Measurements from ENCODE around the gene SRXN1.

The SRXN1 gene

GRCh38 chr20:676315-676937 lies 23.4 kb upstream of the SRXN1 start:
- Histone ChIP-seq H3K4me3 (ENCODE audit: low read depth in 1 of 5, low read length in 5 of 5) (peak overlapping the region in 1 of 5 donors; percentile 46), H3K27ac (ENCODE audit: low read depth, low read length) (no peak overlapping the region), H3K36me3 (ENCODE audit: control insufficient read depth in 5 of 5, insufficient read depth in 5 of 5, low read length in 5 of 5) (no peaks in the 10 kb centered on the region), H3K9ac (ENCODE audit: low read length in 5 of 5) (no peak overlapping the region), H3K27me3 (ENCODE audit: control insufficient read depth in 5 of 5, insufficient read depth in 4 of 5, low read length in 5 of 5) (peaks cover 32 to 56% (median 51%) of the 10 kb centered on the region in 5 donors), H3K9me3 (ENCODE audit: control insufficient read depth in 5 of 5, low read length in 5 of 5) (no peaks in the 10 kb centered on the region), H3K4me1 (ENCODE audit: control insufficient read depth in 5 of 5, insufficient read depth in 5 of 5, low read length in 5 of 5) (peaks cover 0 to 33% (median 13%) of the 10 kb centered on the region in 5 donors)

- H3K36me3 ChIP-seq (ENCODE audit: control insufficient read depth in 5 of 5, insufficient read depth in 5 of 5, low read length in 5 of 5), result no peaks in the 10 kb centered on the region
- H3K27me3 ChIP-seq (ENCODE audit: control insufficient read depth in 5 of 5, insufficient read depth in 4 of 5, low read length in 5 of 5), result peaks cover 27 to 55% (median 46%) of the 10 kb centered on the region in 5 donors
- no peak within 1 kb of the TSS for H3K27ac ChIP-seq (ENCODE audit: low read depth, low read length)
- no peak within 1 kb of the TSS for H3K9ac ChIP-seq (ENCODE audit: low read length in 5 of 5)
- H3K4me1 ChIP-seq (ENCODE audit: control insufficient read depth in 5 of 5, insufficient read depth in 5 of 5, low read length in 5 of 5), result peaks cover 0 to 33% (median 13%) of the 10 kb centered on the region in 5 donors
- no peaks in the 10 kb centered on the region for H3K9me3 ChIP-seq (ENCODE audit: control insufficient read depth in 5 of 5, low read length in 5 of 5)
- H3K4me3 ChIP-seq (ENCODE audit: low read depth in 1 of 5, low read length in 5 of 5), result peak within 1 kb of the TSS in 3 of 5 donors; percentile 1 to 46 (median 11)
Observed at GRCh38 chr20:675453-676314, 22.7 kb upstream of the SRXN1 start, which contains the start of gene SCRT2. TSS of gene SCRT2 (minus strand) at chr20:675802. CDS start at chr20:675601, 201 bp downstream.

GRCh38 chr20:675033-675452 lies 22.0 kb upstream of the SRXN1 start:
- Histone ChIP-seq H3K9me3 (ENCODE audit: control insufficient read depth in 5 of 5, low read length in 5 of 5) (no peaks in the 10 kb centered on the region), H3K27me3 (ENCODE audit: control insufficient read depth in 5 of 5, insufficient read depth in 4 of 5, low read length in 5 of 5) (peaks cover 27 to 57% (median 46%) of the 10 kb centered on the region in 5 donors), H3K36me3 (ENCODE audit: control insufficient read depth in 5 of 5, insufficient read depth in 5 of 5, low read length in 5 of 5) (no peaks in the 10 kb centered on the region), H3K9ac (ENCODE audit: low read length in 5 of 5) (no peak overlapping the region), H3K27ac (ENCODE audit: low read depth, low read length) (no peak overlapping the region), H3K4me1 (ENCODE audit: control insufficient read depth in 5 of 5, insufficient read depth in 5 of 5, low read length in 5 of 5) (peaks cover 0 to 33% (median 13%) of the 10 kb centered on the region in 5 donors), H3K4me3 (ENCODE audit: low read depth in 1 of 5, low read length in 5 of 5) (no peak overlapping the region)

- H3K4me1 ChIP-seq (ENCODE audit: control insufficient read depth in 5 of 5, insufficient read depth in 5 of 5, low read length in 5 of 5), result peaks cover 0 to 33% (median 13%) of the 10 kb centered on the region in 5 donors
- peaks cover 22 to 48% (median 41%) of the 10 kb centered on the region in 5 donors for H3K27me3 ChIP-seq (ENCODE audit: control insufficient read depth in 5 of 5, insufficient read depth in 4 of 5, low read length in 5 of 5)
- no peaks in the 10 kb centered on the region for H3K36me3 ChIP-seq (ENCODE audit: control insufficient read depth in 5 of 5, insufficient read depth in 5 of 5, low read length in 5 of 5)
- H3K9ac ChIP-seq (ENCODE audit: low read length in 5 of 5), result no peak overlapping the region
- H3K27ac ChIP-seq (ENCODE audit: low read depth, low read length), result no peak overlapping the region
- no peaks in the 10 kb centered on the region for H3K9me3 ChIP-seq (ENCODE audit: control insufficient read depth in 5 of 5, low read length in 5 of 5)
- no peak overlapping the region for H3K4me3 ChIP-seq (ENCODE audit: low read depth in 1 of 5, low read length in 5 of 5)
Observed at GRCh38 chr20:673603-674001, 20.6 kb upstream of the SRXN1 start.

GRCh38 chr20:672963-673602 lies 20.1 kb upstream of the SRXN1 start:
- H3K4me1 ChIP-seq (ENCODE audit: control insufficient read depth in 5 of 5, insufficient read depth in 5 of 5, low read length in 5 of 5), result peaks cover 0 to 33% (median 13%) of the 10 kb centered on the region in 5 donors
- peaks cover 21 to 43% (median 37%) of the 10 kb centered on the region in 5 donors for H3K27me3 ChIP-seq (ENCODE audit: control insufficient read depth in 5 of 5, insufficient read depth in 4 of 5, low read length in 5 of 5)
- no peaks in the 10 kb centered on the region for H3K36me3 ChIP-seq (ENCODE audit: control insufficient read depth in 5 of 5, insufficient read depth in 5 of 5, low read length in 5 of 5)
- H3K4me3 ChIP-seq (ENCODE audit: low read depth in 1 of 5, low read length in 5 of 5), result no peak overlapping the region
- no peak overlapping the region for H3K9ac ChIP-seq (ENCODE audit: low read length in 5 of 5)
- no peak overlapping the region for H3K27ac ChIP-seq (ENCODE audit: low read depth, low read length)
- no peaks in the 10 kb centered on the region for H3K9me3 ChIP-seq (ENCODE audit: control insufficient read depth in 5 of 5, low read length in 5 of 5)

- Histone ChIP-seq H3K27ac (ENCODE audit: low read depth, low read length) (no peak overlapping the region), H3K36me3 (ENCODE audit: control insufficient read depth in 5 of 5, insufficient read depth in 5 of 5, low read length in 5 of 5) (no peaks in the 10 kb centered on the region), H3K4me3 (ENCODE audit: low read depth in 1 of 5, low read length in 5 of 5) (no peak overlapping the region), H3K27me3 (ENCODE audit: control insufficient read depth in 5 of 5, insufficient read depth in 4 of 5, low read length in 5 of 5) (peaks cover 21 to 47% (median 44%) of the 10 kb centered on the region in 5 donors), H3K9me3 (ENCODE audit: control insufficient read depth in 5 of 5, low read length in 5 of 5) (no peaks in the 10 kb centered on the region), H3K9ac (ENCODE audit: low read length in 5 of 5) (no peak overlapping the region), H3K4me1 (ENCODE audit: control insufficient read depth in 5 of 5, insufficient read depth in 5 of 5, low read length in 5 of 5) (peaks cover 0 to 26% (median 12%) of the 10 kb centered on the region in 5 donors)
Observed at GRCh38 chr20:671252-672030, 18.4 kb upstream of the SRXN1 start.

- no peak overlapping the region for H3K9ac ChIP-seq (ENCODE audit: low read length in 5 of 5)
- no peak overlapping the region for H3K27ac ChIP-seq (ENCODE audit: low read depth, low read length)
Observed at GRCh38 chr20:669573-669972, 16.6 kb upstream of the SRXN1 start.

GRCh38 chr20:668638-669037 lies 15.6 kb upstream of the SRXN1 start:
- Histone ChIP-seq H3K9ac (ENCODE audit: low read length in 5 of 5) (no peak overlapping the region), H3K27me3 (ENCODE audit: control insufficient read depth in 5 of 5, insufficient read depth in 4 of 5, low read length in 5 of 5) (peaks cover 34 to 62% (median 57%) of the 10 kb centered on the region in 5 donors), H3K27ac (ENCODE audit: low read depth, low read length) (no peak overlapping the region), H3K4me3 (ENCODE audit: low read depth in 1 of 5, low read length in 5 of 5) (no peak overlapping the region), H3K36me3 (ENCODE audit: control insufficient read depth in 5 of 5, insufficient read depth in 5 of 5, low read length in 5 of 5) (no peaks in the 10 kb centered on the region), H3K9me3 (ENCODE audit: control insufficient read depth in 5 of 5, low read length in 5 of 5) (no peaks in the 10 kb centered on the region), H3K4me1 (ENCODE audit: control insufficient read depth in 5 of 5, insufficient read depth in 5 of 5, low read length in 5 of 5) (peaks cover 0 to 12% (median 2%) of the 10 kb centered on the region in 5 donors)

More at GRCh38 chr20:669573-669972, 16.6 kb upstream of the SRXN1 start:
- Histone ChIP-seq H3K36me3 (ENCODE audit: control insufficient read depth in 5 of 5, insufficient read depth in 5 of 5, low read length in 5 of 5) (no peaks in the 10 kb centered on the region), H3K9me3 (ENCODE audit: control insufficient read depth in 5 of 5, low read length in 5 of 5) (no peaks in the 10 kb centered on the region), H3K4me1 (ENCODE audit: control insufficient read depth in 5 of 5, insufficient read depth in 5 of 5, low read length in 5 of 5) (peaks cover 0 to 10% (median 0%) of the 10 kb centered on the region in 5 donors), H3K27me3 (ENCODE audit: control insufficient read depth in 5 of 5, insufficient read depth in 4 of 5, low read length in 5 of 5) (peaks cover 31 to 64% (median 58%) of the 10 kb centered on the region in 5 donors), H3K4me3 (ENCODE audit: low read depth in 1 of 5, low read length in 5 of 5) (no peak overlapping the region)

- Histone ChIP-seq H3K27ac (ENCODE audit: low read depth, low read length) (no peak overlapping the region), H3K9me3 (ENCODE audit: control insufficient read depth in 5 of 5, low read length in 5 of 5) (no peaks in the 10 kb centered on the region), H3K4me3 (ENCODE audit: low read depth in 1 of 5, low read length in 5 of 5) (no peak overlapping the region), H3K4me1 (ENCODE audit: control insufficient read depth in 5 of 5, insufficient read depth in 5 of 5, low read length in 5 of 5) (peaks cover 0 to 15% (median 3%) of the 10 kb centered on the region in 5 donors), H3K9ac (ENCODE audit: low read length in 5 of 5) (no peak overlapping the region), H3K36me3 (ENCODE audit: control insufficient read depth in 5 of 5, insufficient read depth in 5 of 5, low read length in 5 of 5) (no peaks in the 10 kb centered on the region), H3K27me3 (ENCODE audit: control insufficient read depth in 5 of 5, insufficient read depth in 4 of 5, low read length in 5 of 5) (peaks cover 31 to 61% (median 55%) of the 10 kb centered on the region in 5 donors)
Observed at GRCh38 chr20:668050-668449, 15.1 kb upstream of the SRXN1 start.

All from subcutaneous abdominal adipose tissue (tissue), 5 donors.